ENCODE data around the gene MBD3L2.
"Not testable (repeated sequence)": the region's sequence is repeated elsewhere in the genome, so short reads cannot be mapped to it uniquely, and the experiment has no call there.

DNA sequence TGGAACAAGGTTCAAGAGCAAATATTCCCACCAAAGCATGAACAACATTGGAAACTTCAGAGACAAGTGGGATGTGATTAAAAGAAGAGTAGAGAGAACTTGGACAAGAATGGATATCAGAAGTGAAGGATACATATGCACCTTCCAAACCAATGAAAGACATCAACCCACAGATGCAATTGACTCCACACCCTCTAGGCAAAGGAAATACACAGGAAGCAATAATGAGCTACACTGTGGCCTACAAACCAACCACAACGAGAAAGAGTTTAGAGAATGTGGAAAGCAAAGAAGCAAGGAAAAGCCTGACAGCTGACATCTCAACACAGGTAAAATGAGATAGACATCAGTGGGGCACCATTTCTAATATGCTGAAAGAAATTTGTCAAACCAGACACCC is 20.3 kb upstream of the MBD3L2 start:
- TF ChIP-seq CTCF (conservative IDR thresholded peaks at IDR 0.05); ZFX (IDR thresholded peaks at IDR 0.05): not testable (repeated sequence)
